Measurements from ENCODE around the gene HRH2. TPM values are rescaled to one million over a fixed set of nuclear protein-coding genes. Genes with fewer than 3 reads are reported as not detected.

HRH2 gene
- total RNA-seq, 1 experiment from 2014 or later = 3.3 TPM

- no peaks in the 10 kb centered on the region for H3K79me2 ChIP-seq (ENCODE audit: insufficient read depth, low read length)
- TF ChIP-seq CTCF (conservative IDR thresholded peaks at IDR 0.05) = no peak
- no peak overlapping the region for H3K4ac ChIP-seq (ENCODE audit: low read depth, low read length)
- H3K18ac ChIP-seq (ENCODE audit: insufficient read length, low read depth, low read length) = no peak overlapping the region
- H3K56ac ChIP-seq (ENCODE audit: insufficient read length, low read depth, low read length) = no peak overlapping the region
- no peak overlapping the region for H2AK5ac ChIP-seq (ENCODE audit: insufficient read length, low read length)
- no peak overlapping the region for H3K9ac ChIP-seq (ENCODE audit: extremely low read depth, insufficient read length, low read length)
- no peaks in the 10 kb centered on the region for H3K9me3 ChIP-seq (ENCODE audit: control insufficient read depth, low read depth, low read length)
- no peaks in the 10 kb centered on the region for H4K20me1 ChIP-seq (ENCODE audit: control insufficient read depth, insufficient read depth, insufficient read length)
- WGBS (ENCODE audit: extremely low coverage, insufficient read length, low lambda C conversion rate) = no CpG with 5 or more reads among the region's 11 CpGs
- H4K8ac ChIP-seq (replicated peaks; ENCODE audit: insufficient read length, low read depth, low read length) = no peak overlapping the region
- no peak overlapping the region for H2AFZ ChIP-seq (ENCODE audit: low read length)
- H3K4me1 ChIP-seq (ENCODE audit: insufficient read depth, low read length) = no peaks in the 10 kb centered on the region
- Mint-ChIP-seq H3K27ac (no peak overlapping the region), H3K4me3 (no peak overlapping the region), H3K27me3 (ENCODE audit: low read depth) (peaks cover 28% of the 10 kb centered on the region), H3K4me1 (peaks cover 4 to 10% of the 10 kb centered on the region in 2 experiments), H3K36me3 (ENCODE audit: insufficient read depth in 1 of 3, low read depth in 3 of 3) (peaks cover 0 to 4% (median 0%) of the 10 kb centered on the region in 3 experiments; a peak in 3 of 7 replicates), H3K9me3 (peaks cover 2 to 10% of the 10 kb centered on the region in 2 experiments; a peak in 4 of 5 replicates)
- H3K79me1 ChIP-seq (ENCODE audit: insufficient read depth, low read depth, low read length, poor library complexity, severe bottlenecking) = no peaks in the 10 kb centered on the region
- no peaks in the 10 kb centered on the region for H3K27me3 ChIP-seq (ENCODE audit: insufficient read depth, low read length)
- no peak overlapping the region for H2BK120ac ChIP-seq (ENCODE audit: low read depth, low read length, poor library complexity, severe bottlenecking)
- H2BK20ac ChIP-seq (ENCODE audit: low read depth, low read length, poor library complexity, severe bottlenecking) = no peak overlapping the region
- H3K23ac ChIP-seq (ENCODE audit: insufficient read length, low read depth, low read length) = no peak overlapping the region
- H3K23me2 ChIP-seq (ENCODE audit: insufficient read length, low read depth, low read length, poor library complexity, severe bottlenecking) = no peaks in the 10 kb centered on the region
- no peak overlapping the region for H2BK5ac ChIP-seq (ENCODE audit: insufficient read length, low read length)
- no peak overlapping the region for H4K5ac ChIP-seq (ENCODE audit: insufficient read length, low read depth, low read length)
- no peak overlapping the region for H3K4me2 ChIP-seq (ENCODE audit: insufficient read depth, insufficient read length, low read length)
- DNase-seq = no peak
- no peak overlapping the region for H3K14ac ChIP-seq (ENCODE audit: insufficient read depth, low read length)
- no peak overlapping the region for H3T11ph ChIP-seq (ENCODE audit: low read length)
- no peak overlapping the region for H2BK15ac ChIP-seq (ENCODE audit: low read depth, low read length)
- no peak overlapping the region for H4K91ac ChIP-seq (ENCODE audit: insufficient read length, low read depth, low read length)
- H2BK12ac ChIP-seq (ENCODE audit: insufficient read length, low read depth, low read length) = no peak overlapping the region
- H3K27ac ChIP-seq (ENCODE audit: insufficient read length, low read depth, low read length) = no peak overlapping the region
These were observed 77.8 kb downstream of the HRH2 start for GRCh38 chr5:175735701-175736100.
